KBM-7 (cell line): Measurements from ENCODE around the gene ASB18.
A peak's percentile ranks its signal among the peaks of the same experiment; 100 is the strongest.

Experiments
- DNase-seq: peaks from one replicate; pipeline ENCODE4 v3.0.0-alpha.2; 2015
- in situ Hi-C: fragments of 300-500 bp; cut with MboI; formaldehyde crosslinking; loops from 2 replicates; pipeline ENCODE4 v1.14.3; 2020; ENCODE audit warnings: low sequenced_read_pairs, low pct_unique_long_range_greater_than_20kb, mixed read lengths

Gene ASB18

GRCh38 chr2:236215196-236215595 lies 49.0 kb downstream of the ASB18 start:
- DNase-seq, result no peak
- in situ Hi-C loops, result no loop called here

GRCh38 chr2:236214376-236214995 lies 49.7 kb downstream of the ASB18 start:
- no peak for DNase-seq
- in situ Hi-C loops, result no loop called here

GRCh38 chr2:236211296-236211695 lies 52.9 kb downstream of the ASB18 start:
- no peak for DNase-seq
- in situ Hi-C loops, result no loop called here

GRCh38 chr2:236210536-236210935 lies 53.7 kb downstream of the ASB18 start:
- in situ Hi-C loops, result no loop called here
- no peak for DNase-seq

GRCh38 chr2:236209996-236210395 lies 54.2 kb downstream of the ASB18 start:
- in situ Hi-C loops, result no loop called here
- no peak for DNase-seq

GRCh38 chr2:236209535-236209934 lies 54.7 kb downstream of the ASB18 start:
- in situ Hi-C loops, result no loop called here
- DNase-seq, result no peak

- DNase-seq, result no peak
- in situ Hi-C loops, result no loop called here
These were observed 55.9 kb downstream of the ASB18 start for GRCh38 chr2:236208019-236208926.

GRCh38 chr2:236207472-236207871 lies 56.7 kb downstream of the ASB18 start:
- in situ Hi-C loops, result no loop called here
- DNase-seq, result no peak

- DNase-seq, result no peak
- in situ Hi-C loops, result no loop called here
These were observed 58.1 kb downstream of the ASB18 start for GRCh38 chr2:236205867-236206645.

- in situ Hi-C loops, result no loop called here
These were observed 59.3 kb downstream of the ASB18 start for GRCh38 chr2:236204953-236205352.

GRCh38 chr2:236200378-236200777 lies 63.8 kb downstream of the ASB18 start:
- DNase-seq, result no peak

More at GRCh38 chr2:236204953-236205352, 59.3 kb downstream of the ASB18 start:
- DNase-seq, result no peak

GRCh38 chr2:236196366-236196765 lies 67.8 kb downstream of the ASB18 start:
- DNase-seq, result no peak
- in situ Hi-C loops, result no loop called here

More at GRCh38 chr2:236200378-236200777, 63.8 kb downstream of the ASB18 start:
- in situ Hi-C loops, result no loop called here

- no peak for DNase-seq
- in situ Hi-C loops, result no loop called here
These were observed 68.5 kb downstream of the ASB18 start for GRCh38 chr2:236195726-236196125.

- in situ Hi-C loops, result no loop called here
- DNase-seq, result no peak
These were observed 69.4 kb downstream of the ASB18 start for GRCh38 chr2:236194786-236195185.

GRCh38 chr2:236193026-236193425 lies 71.2 kb downstream of the ASB18 start:
- no peak for DNase-seq

GRCh38 chr2:236190674-236191073 lies 73.5 kb downstream of the ASB18 start:
- no peak for DNase-seq
- in situ Hi-C loops, result no loop called here

More at GRCh38 chr2:236193026-236193425, 71.2 kb downstream of the ASB18 start:
- in situ Hi-C loops, result no loop called here

GRCh38 chr2:236184701-236185100 lies 79.5 kb downstream of the ASB18 start:
- DNase-seq, result no peak
- in situ Hi-C loops, result loop anchor here (10.0 kb wide), 1 partner anchor 410 kb away; no protein-coding TSS in a partner anchor

GRCh38 chr2:236180831-236181453 lies 83.3 kb downstream of the ASB18 start:
- in situ Hi-C loops, result loop anchor here (10.0 kb wide), 1 partner anchor 406 kb away; no protein-coding TSS in a partner anchor
- DNase-seq, result peak; percentile 86
